ENCODE data around the gene GNAQ. TPM values are rescaled to one million over a fixed set of nuclear protein-coding genes. Genes with fewer than 3 reads are reported as not detected.

GNAQ gene
- total and polyA plus RNA-seq, 10 donors = 4.4 to 52.3 (median 31.2) TPM

- DNase-seq = no peak
- peaks cover 0 to 2% (median 0%) of the 10 kb centered on the region in 7 donors for H3K27me3 ChIP-seq (replicated peaks in 1 of 7)
- no peak for TF ChIP-seq POLR2AphosphoS5 (IDR thresholded peaks at IDR 0.05)
- TF ChIP-seq, protein P1, sequence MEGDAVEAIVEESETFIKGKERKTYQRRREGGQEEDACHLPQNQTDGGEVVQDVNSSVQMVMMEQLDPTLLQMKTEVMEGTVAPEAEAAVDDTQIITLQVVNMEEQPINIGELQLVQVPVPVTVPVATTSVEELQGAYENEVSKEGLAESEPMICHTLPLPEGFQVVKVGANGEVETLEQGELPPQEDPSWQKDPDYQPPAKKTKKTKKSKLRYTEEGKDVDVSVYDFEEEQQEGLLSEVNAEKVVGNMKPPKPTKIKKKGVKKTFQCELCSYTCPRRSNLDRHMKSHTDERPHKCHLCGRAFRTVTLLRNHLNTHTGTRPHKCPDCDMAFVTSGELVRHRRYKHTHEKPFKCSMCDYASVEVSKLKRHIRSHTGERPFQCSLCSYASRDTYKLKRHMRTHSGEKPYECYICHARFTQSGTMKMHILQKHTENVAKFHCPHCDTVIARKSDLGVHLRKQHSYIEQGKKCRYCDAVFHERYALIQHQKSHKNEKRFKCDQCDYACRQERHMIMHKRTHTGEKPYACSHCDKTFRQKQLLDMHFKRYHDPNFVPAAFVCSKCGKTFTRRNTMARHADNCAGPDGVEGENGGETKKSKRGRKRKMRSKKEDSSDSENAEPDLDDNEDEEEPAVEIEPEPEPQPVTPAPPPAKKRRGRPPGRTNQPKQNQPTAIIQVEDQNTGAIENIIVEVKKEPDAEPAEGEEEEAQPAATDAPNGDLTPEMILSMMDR (IDR thresholded peaks at IDR 0.05 in 8 of 11, conservative IDR thresholded peaks at IDR 0.05 in 3 of 11) = no peak
- WGBS, 5 donors = 88 to 100% (median 95%) methylated on average over 1 of the region's 1 CpG
- intact Hi-C loops (cut with DNase I; ENCODE audit: low total_unique reads) = no loop called here
- no peaks in the 10 kb centered on the region for H3K9me3 ChIP-seq
- H3K27ac ChIP-seq = no peak overlapping the region
- no peaks in the 10 kb centered on the region for H3K36me3 ChIP-seq
- H3K4me3 ChIP-seq = no peak overlapping the region
- H3K4me1 ChIP-seq = peaks cover 0 to 50% (median 13%) of the 10 kb centered on the region in 6 donors
Observed at GRCh38 chr9:77906991-77907390, 124.6 kb downstream of the GNAQ start.

DNA sequence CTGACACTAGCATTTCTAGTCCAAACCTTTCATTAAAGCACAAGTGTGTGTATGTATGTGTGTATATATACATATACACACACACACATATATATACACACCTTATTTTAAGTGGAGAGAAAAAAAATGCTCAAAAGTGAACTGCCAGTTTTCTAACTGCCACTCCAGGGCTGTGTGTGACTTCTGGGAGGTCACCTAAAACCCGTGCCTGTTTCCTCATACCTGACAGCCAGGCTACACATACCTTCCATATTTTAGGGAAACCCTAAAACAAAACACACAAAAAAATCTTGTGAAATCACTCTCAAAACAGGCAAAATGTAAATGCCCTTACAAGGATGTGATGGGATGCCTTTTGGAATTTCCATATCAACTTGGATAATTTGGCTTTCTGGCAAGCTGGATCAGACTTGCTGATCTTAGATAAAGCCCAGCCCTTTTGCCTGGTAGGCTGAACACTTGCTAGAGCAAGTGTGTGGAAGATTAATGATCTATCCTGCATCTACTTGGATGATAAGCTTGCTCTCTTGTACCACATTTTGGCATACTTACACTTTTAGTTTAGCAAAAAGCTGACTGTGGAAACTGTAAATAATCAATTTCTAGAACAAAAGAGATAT, 127.8 kb downstream of the GNAQ start:
- intact Hi-C loops (cut with DNase I; ENCODE audit: low total_unique reads) = no loop called here
- Histone ChIP-seq H3K36me3 (no peaks in the 10 kb centered on the region), H3K27ac (no peak overlapping the region), H3K4me1 (peaks cover 0 to 18% (median 2%) of the 10 kb centered on the region in 6 donors), H3K4me3 (no peak overlapping the region), H3K27me3 (replicated peaks in 1 of 7) (no peaks in the 10 kb centered on the region), H3K9me3 (no peaks in the 10 kb centered on the region)
- TF ChIP-seq POLR2AphosphoS5 (IDR thresholded peaks at IDR 0.05) (no peak), POLR2A (IDR thresholded peaks at IDR 0.05) (no peak)
- TF ChIP-seq, protein P1 (IDR thresholded peaks at IDR 0.05 in 8 of 11, conservative IDR thresholded peaks at IDR 0.05 in 3 of 11) = no peak
- WGBS, 5 donors = 28 to 63% (median 40%) methylated on average over 1 of the region's 1 CpG
- no peak for DNase-seq

- WGBS, 5 donors = 72 to 96% (median 87%) methylated on average over 2 of the region's 2 CpGs
Observed at GRCh38 chr9:77901771-77902170, 129.8 kb downstream of the GNAQ start.

DNA sequence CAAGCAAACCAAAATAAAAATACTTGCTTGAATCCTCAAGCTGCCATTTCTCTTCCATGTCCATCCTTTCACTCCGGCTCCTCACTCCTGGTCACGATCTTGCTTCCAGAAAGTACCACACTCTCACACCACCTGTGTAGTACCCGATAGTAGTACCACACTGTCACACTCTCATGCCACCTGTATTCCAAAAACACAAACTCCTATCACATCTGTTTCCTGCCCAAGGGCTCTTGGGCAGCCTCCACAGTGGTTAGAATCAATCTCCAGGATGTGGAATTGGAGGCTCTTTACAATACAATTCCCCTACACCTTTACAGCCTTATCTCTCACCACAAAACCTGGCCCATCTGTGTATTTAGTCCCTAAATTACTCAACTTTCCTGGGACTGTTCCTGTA, 130.6 kb downstream of the GNAQ start:
- no peak for DNase-seq
- Histone ChIP-seq H3K27ac (no peak overlapping the region), H3K27me3 (replicated peaks in 1 of 7) (no peaks in the 10 kb centered on the region), H3K4me3 (no peak overlapping the region), H3K9me3 (no peaks in the 10 kb centered on the region), H3K36me3 (no peaks in the 10 kb centered on the region), H3K4me1 (peaks cover 0 to 19% (median 5%) of the 10 kb centered on the region in 6 donors)
- intact Hi-C loops (cut with DNase I; ENCODE audit: low total_unique reads) = no loop called here
- 66 to 84% (median 74%) methylated on average over 3 of the region's 3 CpGs for WGBS, 5 donors
- TF ChIP-seq, protein P1 (IDR thresholded peaks at IDR 0.05 in 8 of 11, conservative IDR thresholded peaks at IDR 0.05 in 3 of 11) = no peak
- TF ChIP-seq POLR2AphosphoS5 (IDR thresholded peaks at IDR 0.05) = no peak
- TF ChIP-seq POLR2A (IDR thresholded peaks at IDR 0.05) = no peak

More at GRCh38 chr9:77901771-77902170, 129.8 kb downstream of the GNAQ start:
- no peak for DNase-seq
- peaks cover 0 to 14% (median 4%) of the 10 kb centered on the region in 6 donors for H3K4me1 ChIP-seq
- no peak overlapping the region for H3K4me3 ChIP-seq
- no peak for TF ChIP-seq POLR2AphosphoS5 (IDR thresholded peaks at IDR 0.05)
- TF ChIP-seq, protein P1 (IDR thresholded peaks at IDR 0.05 in 8 of 11, conservative IDR thresholded peaks at IDR 0.05 in 3 of 11) = no peak
- TF ChIP-seq POLR2A (IDR thresholded peaks at IDR 0.05) = no peak
- no peaks in the 10 kb centered on the region for H3K9me3 ChIP-seq
- intact Hi-C loops (cut with DNase I; ENCODE audit: low total_unique reads) = no loop called here
- no peaks in the 10 kb centered on the region for H3K27me3 ChIP-seq (replicated peaks in 1 of 7)
- no peak overlapping the region for H3K27ac ChIP-seq
- no peaks in the 10 kb centered on the region for H3K36me3 ChIP-seq
